HK-2 (cell line): ENCODE results near the gene COL5A3.

Experiments used
- DNase-seq: peaks from one replicate; pipeline ENCODE4 v3.0.0-alpha.2; 2018; ENCODE audit not compliant: unreplicated experiment

COL5A3 gene

GRCh38 chr19:10011974-10012373, 1.7 kb upstream of the COL5A3 start:
- DNase-seq, result no peak

- DNase-seq, result no peak
Observed at GRCh38 chr19:10010939-10011338, 635 bp upstream of the COL5A3 start.

- DNase-seq, result no peak
Observed at GRCh38 chr19:10009714-10010224, 535 bp downstream of the COL5A3 start.

- DNase-seq, result no peak
Observed at GRCh38 chr19:10008184-10008765, 2.0 kb downstream of the COL5A3 start.

- no peak for DNase-seq
Observed at GRCh38 chr19:10007371-10008183, 2.7 kb downstream of the COL5A3 start.

- DNase-seq, result no peak
Observed at GRCh38 chr19:10006752-10007323, 3.5 kb downstream of the COL5A3 start.

- no peak for DNase-seq
Observed at GRCh38 chr19:10006335-10006708, 4.0 kb downstream of the COL5A3 start.

GRCh38 chr19:10005632-10006334, 4.5 kb downstream of the COL5A3 start:
- no peak for DNase-seq

GRCh38 chr19:10004617-10005016, 5.7 kb downstream of the COL5A3 start:
- no peak for DNase-seq

- no peak for DNase-seq
Observed at GRCh38 chr19:10003271-10003670, 7.0 kb downstream of the COL5A3 start.

GRCh38 chr19:10001899-10002298, 8.4 kb downstream of the COL5A3 start:
- DNase-seq, result peak; percentile 38

GRCh38 chr19:10000171-10000826, 10.0 kb downstream of the COL5A3 start:
- DNase-seq, result peak; percentile 67

- DNase-seq, result no peak
Observed at GRCh38 chr19:9996541-9996940, 13.8 kb downstream of the COL5A3 start.

- DNase-seq, result no peak
Observed at GRCh38 chr19:9995999-9996398, 14.3 kb downstream of the COL5A3 start.

- DNase-seq, result no peak
Observed at GRCh38 chr19:9995084-9995483, 15.2 kb downstream of the COL5A3 start.

- no peak for DNase-seq
Observed at GRCh38 chr19:9991425-9992191, 18.7 kb downstream of the COL5A3 start.

- DNase-seq, result no peak
Observed at GRCh38 chr19:9989504-9989903, 20.8 kb downstream of the COL5A3 start.

GRCh38 chr19:9986787-9987281, 23.5 kb downstream of the COL5A3 start:
- no peak for DNase-seq

GRCh38 chr19:9981406-9982260, 28.7 kb downstream of the COL5A3 start:
- DNase-seq, result no peak

GRCh38 chr19:9972103-9972502, 38.2 kb downstream of the COL5A3 start:
- DNase-seq, result no peak
